ENCODE data around the gene PHPT1. TPM values are rescaled to one million over a fixed set of nuclear protein-coding genes. Genes with fewer than 3 reads are reported as not detected.
A peak's percentile ranks its signal among the peaks of the same experiment; 100 is the strongest.
"Not testable (repeated sequence)": the region's sequence is repeated elsewhere in the genome, so short reads cannot be mapped to it uniquely, and the experiment has no call there.

PHPT1 gene
- total and polyA plus RNA-seq, 7 donors, result 39.0 to 144 (median 73.1) TPM

- Histone ChIP-seq H3K27me3 (peaks cover 8 to 22% (median 15%) of the 10 kb centered on the region in 3 donors), H3K9me3 (no peaks in the 10 kb centered on the region), H3K27ac (no peak overlapping the region), H3K36me3 (peaks cover 0 to 42% (median 15%) of the 10 kb centered on the region in 4 donors), H3K4me1 (peaks cover 0 to 39% (median 37%) of the 10 kb centered on the region in 4 donors), H3K4me3 (no peak overlapping the region)
- TF ChIP-seq, protein P1, sequence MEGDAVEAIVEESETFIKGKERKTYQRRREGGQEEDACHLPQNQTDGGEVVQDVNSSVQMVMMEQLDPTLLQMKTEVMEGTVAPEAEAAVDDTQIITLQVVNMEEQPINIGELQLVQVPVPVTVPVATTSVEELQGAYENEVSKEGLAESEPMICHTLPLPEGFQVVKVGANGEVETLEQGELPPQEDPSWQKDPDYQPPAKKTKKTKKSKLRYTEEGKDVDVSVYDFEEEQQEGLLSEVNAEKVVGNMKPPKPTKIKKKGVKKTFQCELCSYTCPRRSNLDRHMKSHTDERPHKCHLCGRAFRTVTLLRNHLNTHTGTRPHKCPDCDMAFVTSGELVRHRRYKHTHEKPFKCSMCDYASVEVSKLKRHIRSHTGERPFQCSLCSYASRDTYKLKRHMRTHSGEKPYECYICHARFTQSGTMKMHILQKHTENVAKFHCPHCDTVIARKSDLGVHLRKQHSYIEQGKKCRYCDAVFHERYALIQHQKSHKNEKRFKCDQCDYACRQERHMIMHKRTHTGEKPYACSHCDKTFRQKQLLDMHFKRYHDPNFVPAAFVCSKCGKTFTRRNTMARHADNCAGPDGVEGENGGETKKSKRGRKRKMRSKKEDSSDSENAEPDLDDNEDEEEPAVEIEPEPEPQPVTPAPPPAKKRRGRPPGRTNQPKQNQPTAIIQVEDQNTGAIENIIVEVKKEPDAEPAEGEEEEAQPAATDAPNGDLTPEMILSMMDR (IDR thresholded peaks at IDR 0.05), result no peak
- TF ChIP-seq EP300 (IDR thresholded peaks at IDR 0.05), result no peak
- TF ChIP-seq POLR2A (IDR thresholded peaks at IDR 0.05), result no peak
- no peak for TF ChIP-seq POLR2AphosphoS5 (IDR thresholded peaks at IDR 0.05)
- intact Hi-C loops (cut with DNase I), result loop anchor here (10.0 kb wide), 1 partner anchor 195 kb away; the partner anchor contains the start of gene FUT7
- DNase-seq, result no peak
- 81 to 89% methylated on average over 36 of the region's 36 CpGs for WGBS, 2 donors
These were observed 9.7 kb upstream of the PHPT1 start for GRCh38 chr9:136839229-136840139.

DNA sequence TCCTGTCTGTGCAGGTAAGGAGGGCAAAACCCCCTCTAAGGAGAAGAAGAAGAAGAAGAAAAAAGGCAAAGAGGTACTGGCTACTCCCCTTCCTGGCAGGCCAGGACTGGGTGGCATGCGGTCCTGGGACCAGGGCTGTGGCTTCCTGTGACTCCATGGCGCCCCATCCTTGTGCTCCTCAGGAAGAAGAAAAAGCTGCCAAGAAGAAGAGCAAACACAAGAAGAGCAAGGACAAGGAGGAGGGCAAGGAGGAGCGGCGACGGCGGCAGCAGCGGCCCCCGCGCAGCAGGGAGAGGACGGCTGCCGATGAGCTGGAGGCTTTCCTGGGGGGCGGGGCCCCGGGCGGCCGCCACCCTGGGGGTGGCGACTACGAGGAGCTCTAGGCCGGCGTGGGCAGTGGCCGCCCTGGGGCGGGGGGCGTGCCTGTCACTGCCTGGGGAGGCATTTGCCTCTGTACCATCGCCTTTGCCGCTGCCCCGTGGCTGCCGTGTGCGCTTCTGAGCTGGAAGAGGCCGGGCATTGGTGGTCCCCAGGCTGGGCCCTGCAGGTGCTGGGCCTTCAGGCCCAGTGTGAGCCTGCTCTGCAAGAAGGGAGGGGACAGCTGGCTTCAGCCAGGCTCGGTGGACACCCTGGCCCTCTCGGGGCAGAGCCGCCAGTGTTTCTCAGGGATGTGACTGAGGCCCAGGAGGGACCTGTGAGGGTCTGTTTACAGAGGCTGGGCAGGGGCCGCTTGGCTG, 8.9 kb upstream of the PHPT1 start:
- H3K27ac ChIP-seq, result peak overlapping the region in 1 of 4 donors; percentile 22
- no peak overlapping the region for H3K4me3 ChIP-seq
- DNase-seq, result no peak
- H3K27me3 ChIP-seq, result peaks cover 10 to 28% (median 20%) of the 10 kb centered on the region in 3 donors
- H3K36me3 ChIP-seq, result peaks cover 0 to 42% (median 15%) of the 10 kb centered on the region in 4 donors
- H3K4me1 ChIP-seq, result peaks cover 0 to 44% (median 39%) of the 10 kb centered on the region in 4 donors
- H3K9me3 ChIP-seq, result no peaks in the 10 kb centered on the region
- no peak for TF ChIP-seq POLR2AphosphoS5 (IDR thresholded peaks at IDR 0.05)
- TF ChIP-seq, protein P1 (IDR thresholded peaks at IDR 0.05), result no peak
- no peak for TF ChIP-seq EP300 (IDR thresholded peaks at IDR 0.05)
- TF ChIP-seq POLR2A (IDR thresholded peaks at IDR 0.05), result no peak
- intact Hi-C loops (cut with DNase I), result loop anchor here (10.0 kb wide), 1 partner anchor 194 kb away; the partner anchor contains the start of gene FUT7
- WGBS, 2 donors, result 23 to 70% methylated on average over 32 of the region's 32 CpGs

DNA sequence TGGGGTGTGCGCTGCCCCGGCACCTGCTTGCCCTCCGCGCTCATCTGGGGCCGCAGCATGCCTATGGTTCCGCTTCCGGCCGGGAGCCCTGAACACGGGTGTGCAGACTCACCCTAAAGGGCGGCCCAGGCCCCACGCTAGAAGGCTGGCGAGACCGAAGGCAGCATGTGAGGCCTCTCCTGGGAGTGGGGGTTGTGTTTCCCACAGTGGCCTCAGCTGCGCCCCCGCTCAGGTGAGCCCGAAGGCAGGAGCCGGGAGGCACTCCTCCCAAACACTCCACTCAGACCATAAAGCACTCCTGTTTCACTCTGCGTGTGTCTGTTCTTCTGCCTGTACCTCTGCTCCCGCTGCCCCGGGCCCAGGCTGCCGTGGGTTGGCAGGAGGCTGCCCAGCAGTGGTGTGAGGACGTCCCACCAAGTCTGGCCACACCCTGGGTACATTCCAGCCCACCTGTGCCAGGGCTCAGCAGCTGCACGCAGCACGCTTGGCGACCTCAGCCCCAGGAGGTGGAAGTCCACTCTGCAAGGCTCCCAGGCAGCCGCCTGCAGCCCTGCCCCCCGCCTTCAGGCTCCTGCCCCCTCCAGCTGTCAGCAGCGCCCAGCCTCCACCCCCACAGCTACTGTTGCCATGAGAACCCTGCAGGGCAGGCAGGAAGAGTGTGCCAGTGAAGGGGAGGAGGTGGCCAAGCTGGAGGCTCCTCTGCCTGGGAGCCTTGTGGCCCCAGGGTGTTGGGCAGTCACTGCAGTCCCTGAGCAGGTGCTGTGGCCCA, 8.1 kb upstream of the PHPT1 start:
- DNase-seq, result no peak
- Histone ChIP-seq H3K27ac (peak overlapping the region in 1 of 4 donors; percentile 22), H3K27me3 (peaks cover 18 to 35% (median 28%) of the 10 kb centered on the region in 3 donors), H3K9me3 (no peaks in the 10 kb centered on the region), H3K36me3 (peaks cover 0 to 36% (median 15%) of the 10 kb centered on the region in 4 donors), H3K4me1 (peaks cover 0 to 51% (median 45%) of the 10 kb centered on the region in 4 donors), H3K4me3 (no peak overlapping the region)
- WGBS, 2 donors, result 16 to 63% methylated on average over 28 of the region's 28 CpGs
- intact Hi-C loops (cut with DNase I), result loop anchor here (10.0 kb wide), 1 partner anchor 194 kb away; the partner anchor contains the start of gene FUT7
- TF ChIP-seq EP300 (IDR thresholded peaks at IDR 0.05) (no peak), POLR2AphosphoS5 (IDR thresholded peaks at IDR 0.05) (no peak), POLR2A (IDR thresholded peaks at IDR 0.05) (no peak)
- TF ChIP-seq, protein P1 (IDR thresholded peaks at IDR 0.05), result no peak

DNA sequence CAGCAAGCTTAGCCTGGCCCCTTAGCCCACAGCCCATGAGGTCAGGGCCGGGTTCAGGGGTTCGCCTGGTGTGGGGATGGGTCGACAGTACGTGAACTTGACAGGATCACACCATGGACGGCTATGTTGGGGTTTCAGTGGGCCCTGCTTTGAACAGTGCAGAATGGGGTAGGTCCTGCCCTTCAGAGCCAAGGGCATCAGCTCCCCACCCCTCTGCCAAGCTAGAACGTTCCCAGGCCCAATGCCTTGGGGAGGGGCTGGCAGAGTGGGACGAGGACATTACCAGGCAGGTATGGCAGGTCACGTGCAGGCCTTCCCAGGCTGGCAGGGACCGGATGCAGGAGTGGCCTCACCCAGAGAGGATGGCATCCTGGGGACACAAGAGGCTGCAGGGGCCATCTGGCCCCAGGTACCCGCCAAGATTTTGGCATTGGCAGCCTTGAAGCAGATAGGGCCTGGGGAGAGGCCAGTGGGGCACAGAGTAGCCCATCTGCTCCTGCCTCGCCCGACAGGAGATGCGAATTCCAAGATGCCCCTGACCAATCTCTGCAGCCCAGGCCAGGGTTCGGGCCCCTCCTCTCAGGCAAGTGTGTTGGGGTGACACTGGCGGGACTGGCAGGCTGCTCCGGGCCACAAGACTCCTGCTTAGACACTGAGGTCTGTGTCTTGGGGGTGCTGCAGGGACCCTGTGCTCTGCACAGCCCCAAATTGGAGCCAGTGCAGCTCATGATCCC, 7.4 kb upstream of the PHPT1 start:
- H3K4me1 ChIP-seq, result peaks cover 0 to 59% (median 51%) of the 10 kb centered on the region in 4 donors
- peaks cover 23 to 43% (median 36%) of the 10 kb centered on the region in 3 donors for H3K27me3 ChIP-seq
- H3K4me3 ChIP-seq, result peak overlapping the region in 3 of 4 donors; percentile 35 to 45 (median 42)
- H3K9me3 ChIP-seq, DNase-seq: not testable (repeated sequence)
- intact Hi-C loops (cut with DNase I), result loop anchor here (2.0 to 10.0 kb wide), 2 partner anchors 103 to 193 kb away; partner anchors contain the start of genes C8G, FBXW5 and FUT7
- peaks cover 0 to 29% (median 15%) of the 10 kb centered on the region in 4 donors for H3K36me3 ChIP-seq
- 8 to 52% methylated on average over 16 of the region's 16 CpGs for WGBS, 2 donors
- peak overlapping the region in 1 of 4 donors; percentile 43 for H3K27ac ChIP-seq

Data from sigmoid colon (tissue), 7 donors.